Measurements from ENCODE around the gene RASGEF1C.

The RASGEF1C gene

GRCh38 chr5:180118391-180118791 lies 90.6 kb downstream of the RASGEF1C start:
- no peaks in the 10 kb centered on the region for H3K36me3 ChIP-seq (ENCODE audit: insufficient read depth, low read length)
- no peak overlapping the region for H3K9ac ChIP-seq (ENCODE audit: low read length)
- no peaks in the 10 kb centered on the region for H3K27me3 ChIP-seq (ENCODE audit: control insufficient read depth in 1 of 2, insufficient read depth in 2 of 2, low read length in 2 of 2)
- H3K4me3 ChIP-seq (ENCODE audit: low read depth in 1 of 2, low read length in 2 of 2), result no peak overlapping the region
- no peak overlapping the region for H3K27ac ChIP-seq (ENCODE audit: low read depth, low read length)
- no peaks in the 10 kb centered on the region for H3K4me1 ChIP-seq (ENCODE audit: insufficient read depth, low read length)
- no peaks in the 10 kb centered on the region for H3K9me3 ChIP-seq (ENCODE audit: low read length)

GRCh38 chr5:180117000-180117725 lies 91.8 kb downstream of the RASGEF1C start:
- Histone ChIP-seq H3K27me3 (ENCODE audit: control insufficient read depth in 1 of 2, insufficient read depth in 2 of 2, low read length in 2 of 2) (no peaks in the 10 kb centered on the region), H3K9ac (ENCODE audit: low read length) (no peak overlapping the region), H3K36me3 (ENCODE audit: insufficient read depth, low read length) (no peaks in the 10 kb centered on the region), H3K27ac (ENCODE audit: low read depth, low read length) (no peak overlapping the region), H3K4me1 (ENCODE audit: insufficient read depth, low read length) (no peaks in the 10 kb centered on the region), H3K4me3 (ENCODE audit: low read depth in 1 of 2, low read length in 2 of 2) (no peak overlapping the region), H3K9me3 (ENCODE audit: low read length) (no peaks in the 10 kb centered on the region)

- Histone ChIP-seq H3K4me1 (ENCODE audit: insufficient read depth, low read length) (no peaks in the 10 kb centered on the region), H3K27ac (ENCODE audit: low read depth, low read length) (no peak overlapping the region), H3K9ac (ENCODE audit: low read length) (no peak overlapping the region), H3K36me3 (ENCODE audit: insufficient read depth, low read length) (no peaks in the 10 kb centered on the region), H3K27me3 (ENCODE audit: control insufficient read depth in 1 of 2, insufficient read depth in 2 of 2, low read length in 2 of 2) (no peaks in the 10 kb centered on the region), H3K4me3 (ENCODE audit: low read depth in 1 of 2, low read length in 2 of 2) (no peak overlapping the region), H3K9me3 (ENCODE audit: low read length) (no peaks in the 10 kb centered on the region)
Observed at GRCh38 chr5:180116077-180116999, 92.7 kb downstream of the RASGEF1C start.

GRCh38 chr5:180115326-180116076 lies 93.5 kb downstream of the RASGEF1C start:
- H3K9me3 ChIP-seq (ENCODE audit: low read length), result no peaks in the 10 kb centered on the region
- no peaks in the 10 kb centered on the region for H3K27me3 ChIP-seq (ENCODE audit: control insufficient read depth in 1 of 2, insufficient read depth in 2 of 2, low read length in 2 of 2)
- H3K27ac ChIP-seq (ENCODE audit: low read depth, low read length), result no peak overlapping the region
- H3K4me3 ChIP-seq (ENCODE audit: low read depth in 1 of 2, low read length in 2 of 2), result no peak overlapping the region
- H3K36me3 ChIP-seq (ENCODE audit: insufficient read depth, low read length), result no peaks in the 10 kb centered on the region
- H3K9ac ChIP-seq (ENCODE audit: low read length), result no peak overlapping the region
- H3K4me1 ChIP-seq (ENCODE audit: insufficient read depth, low read length), result no peaks in the 10 kb centered on the region

GRCh38 chr5:180114304-180115003 lies 94.6 kb downstream of the RASGEF1C start:
- Histone ChIP-seq H3K4me1 (ENCODE audit: insufficient read depth, low read length) (no peaks in the 10 kb centered on the region), H3K27me3 (ENCODE audit: control insufficient read depth in 1 of 2, insufficient read depth in 2 of 2, low read length in 2 of 2) (no peaks in the 10 kb centered on the region), H3K4me3 (ENCODE audit: low read depth in 1 of 2, low read length in 2 of 2) (no peak overlapping the region), H3K36me3 (ENCODE audit: insufficient read depth, low read length) (no peaks in the 10 kb centered on the region), H3K9me3 (ENCODE audit: low read length) (no peaks in the 10 kb centered on the region), H3K27ac (ENCODE audit: low read depth, low read length) (no peak overlapping the region), H3K9ac (ENCODE audit: low read length) (no peak overlapping the region)

GRCh38 chr5:180113660-180114303 lies 95.2 kb downstream of the RASGEF1C start:
- Histone ChIP-seq H3K27me3 (ENCODE audit: control insufficient read depth in 1 of 2, insufficient read depth in 2 of 2, low read length in 2 of 2) (no peaks in the 10 kb centered on the region), H3K9me3 (ENCODE audit: low read length) (no peaks in the 10 kb centered on the region), H3K4me1 (ENCODE audit: insufficient read depth, low read length) (no peaks in the 10 kb centered on the region), H3K4me3 (ENCODE audit: low read depth in 1 of 2, low read length in 2 of 2) (no peak overlapping the region), H3K27ac (ENCODE audit: low read depth, low read length) (no peak overlapping the region), H3K9ac (ENCODE audit: low read length) (no peak overlapping the region), H3K36me3 (ENCODE audit: insufficient read depth, low read length) (no peaks in the 10 kb centered on the region)

GRCh38 chr5:180112181-180112861 lies 96.7 kb downstream of the RASGEF1C start:
- H3K36me3 ChIP-seq (ENCODE audit: insufficient read depth, low read length), result no peaks in the 10 kb centered on the region

GRCh38 chr5:180111273-180112002 lies 97.6 kb downstream of the RASGEF1C start:
- Histone ChIP-seq H3K4me1 (ENCODE audit: insufficient read depth, low read length) (no peaks in the 10 kb centered on the region), H3K36me3 (ENCODE audit: insufficient read depth, low read length) (no peaks in the 10 kb centered on the region), H3K27ac (ENCODE audit: low read depth, low read length) (no peak overlapping the region), H3K9ac (ENCODE audit: low read length) (no peak overlapping the region), H3K27me3 (ENCODE audit: control insufficient read depth in 1 of 2, insufficient read depth in 2 of 2, low read length in 2 of 2) (no peaks in the 10 kb centered on the region), H3K4me3 (ENCODE audit: low read depth in 1 of 2, low read length in 2 of 2) (no peak overlapping the region), H3K9me3 (ENCODE audit: low read length) (no peaks in the 10 kb centered on the region)

More at GRCh38 chr5:180112181-180112861, 96.7 kb downstream of the RASGEF1C start:
- H3K27ac ChIP-seq (ENCODE audit: low read depth, low read length), result no peak overlapping the region
- H3K9me3 ChIP-seq (ENCODE audit: low read length), result no peaks in the 10 kb centered on the region
- H3K27me3 ChIP-seq (ENCODE audit: control insufficient read depth in 1 of 2, insufficient read depth in 2 of 2, low read length in 2 of 2), result no peaks in the 10 kb centered on the region
- H3K4me1 ChIP-seq (ENCODE audit: insufficient read depth, low read length), result no peaks in the 10 kb centered on the region
- H3K4me3 ChIP-seq (ENCODE audit: low read depth in 1 of 2, low read length in 2 of 2), result no peak overlapping the region
- H3K9ac ChIP-seq (ENCODE audit: low read length), result no peak overlapping the region

GRCh38 chr5:180109920-180110319 lies 99.1 kb downstream of the RASGEF1C start:
- no peaks in the 10 kb centered on the region for H3K36me3 ChIP-seq (ENCODE audit: insufficient read depth, low read length)
- H3K27me3 ChIP-seq (ENCODE audit: control insufficient read depth in 1 of 2, insufficient read depth in 2 of 2, low read length in 2 of 2), result no peaks in the 10 kb centered on the region
- no peak overlapping the region for H3K4me3 ChIP-seq (ENCODE audit: low read depth in 1 of 2, low read length in 2 of 2)

GRCh38 chr5:180107005-180107404 lies 102.0 kb downstream of the RASGEF1C start:
- no peaks in the 10 kb centered on the region for H3K36me3 ChIP-seq (ENCODE audit: insufficient read depth, low read length)
- H3K9ac ChIP-seq (ENCODE audit: low read length), result no peak overlapping the region
- H3K9me3 ChIP-seq (ENCODE audit: low read length), result no peaks in the 10 kb centered on the region
- H3K4me3 ChIP-seq (ENCODE audit: low read depth in 1 of 2, low read length in 2 of 2), result no peak overlapping the region
- H3K27ac ChIP-seq (ENCODE audit: low read depth, low read length), result no peak overlapping the region
- H3K27me3 ChIP-seq (ENCODE audit: control insufficient read depth in 1 of 2, insufficient read depth in 2 of 2, low read length in 2 of 2), result no peaks in the 10 kb centered on the region
- no peaks in the 10 kb centered on the region for H3K4me1 ChIP-seq (ENCODE audit: insufficient read depth, low read length)

More at GRCh38 chr5:180109920-180110319, 99.1 kb downstream of the RASGEF1C start:
- H3K27ac ChIP-seq (ENCODE audit: low read depth, low read length), result no peak overlapping the region
- H3K4me1 ChIP-seq (ENCODE audit: insufficient read depth, low read length), result no peaks in the 10 kb centered on the region
- H3K9me3 ChIP-seq (ENCODE audit: low read length), result no peaks in the 10 kb centered on the region
- H3K9ac ChIP-seq (ENCODE audit: low read length), result no peak overlapping the region
